T-helper 17 cell (primary cell): ENCODE measurements around the gene B4GALT3. TPM values are rescaled to one million over a fixed set of nuclear protein-coding genes. Genes with fewer than 3 reads are reported as not detected.
A peak's percentile ranks its signal among the peaks of the same experiment; 100 is the strongest.

Experiments
- ATAC-seq: fragments of 150-1000 bp; cut with Tn5 transposase; 2 replicates; pipeline ENCODE4 v1.10.0; 2021; ENCODE audit warnings: mild to moderate bottlenecking, moderate library complexity
- DNase-seq, 3 donors: peaks; one replicate each; pipeline versions ENCODE4 v3.0.0 to v3.0.0-alpha.2; 2020 to 2021
- H3K9me3 ChIP-seq: one replicate; pipeline ENCODE4 v1.7.0; 2013; ENCODE audit warnings: low read length, mild to moderate bottlenecking; ENCODE audit not compliant: control insufficient read depth, poor library complexity, severe bottlenecking
- H3K27ac Mint-ChIP-seq: one replicate; pipeline ENCODE4 v1.8.0; 2022; ENCODE audit warnings: mild to moderate bottlenecking, moderate library complexity, mixed read lengths
- H3K27me3 Mint-ChIP-seq: one replicate; pipeline ENCODE4 v1.8.0; 2022; ENCODE audit warnings: mixed read lengths
- H3K36me3 Mint-ChIP-seq: one replicate; pipeline ENCODE4 v1.8.0; 2022; ENCODE audit warnings: low read depth, mixed read lengths
- H3K4me1 Mint-ChIP-seq: one replicate; pipeline ENCODE4 v1.8.0; 2022; ENCODE audit warnings: mild to moderate bottlenecking, mixed read lengths
- H3K4me3 Mint-ChIP-seq: one replicate; pipeline ENCODE4 v1.8.0; 2022; ENCODE audit warnings: mild to moderate bottlenecking, moderate library complexity, mixed read lengths
- total RNA-seq, 4 donors: library from RNA in 2 of 4; stranded (reverse) in 2 of 4; gene quantifications; one replicate each; pipeline ENCODE4 v1.2.3 and lab custom pipeline; 2022 to 2026

The B4GALT3 gene
- total RNA-seq, 2 donors from 2014 or later = 43.7 to 49.2 TPM

DNA sequence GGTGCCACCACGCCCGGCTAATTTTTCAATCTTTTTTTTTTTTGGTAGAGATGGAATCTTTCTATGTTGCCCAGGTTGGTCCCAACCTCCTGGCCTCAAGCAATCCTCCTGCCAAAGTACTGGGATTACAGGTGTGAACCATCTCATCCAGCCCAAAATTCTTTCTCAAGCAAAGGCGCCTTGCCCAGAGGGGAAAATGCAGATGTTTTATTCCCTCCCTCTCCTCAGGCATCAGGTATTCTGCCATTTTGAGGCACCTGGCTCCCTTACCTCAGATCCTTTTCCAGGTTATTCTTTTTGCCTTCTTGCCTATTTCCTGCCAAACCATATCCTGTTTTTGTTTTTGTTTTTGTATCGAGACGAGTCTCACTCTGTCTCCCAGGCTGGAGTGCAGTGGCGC, 11.1 kb upstream of the B4GALT3 start:
- Mint-ChIP-seq H3K36me3 (no peaks in the 10 kb centered on the region), H3K27me3 (no peaks in the 10 kb centered on the region), H3K4me3 (peak overlapping the region; percentile 28), H3K4me1 (peaks cover 56% of the 10 kb centered on the region), H3K27ac (no peak overlapping the region)
- no peaks in the 10 kb centered on the region for H3K9me3 ChIP-seq
- ATAC-seq (no peak), DNase-seq (no peak)

DNA sequence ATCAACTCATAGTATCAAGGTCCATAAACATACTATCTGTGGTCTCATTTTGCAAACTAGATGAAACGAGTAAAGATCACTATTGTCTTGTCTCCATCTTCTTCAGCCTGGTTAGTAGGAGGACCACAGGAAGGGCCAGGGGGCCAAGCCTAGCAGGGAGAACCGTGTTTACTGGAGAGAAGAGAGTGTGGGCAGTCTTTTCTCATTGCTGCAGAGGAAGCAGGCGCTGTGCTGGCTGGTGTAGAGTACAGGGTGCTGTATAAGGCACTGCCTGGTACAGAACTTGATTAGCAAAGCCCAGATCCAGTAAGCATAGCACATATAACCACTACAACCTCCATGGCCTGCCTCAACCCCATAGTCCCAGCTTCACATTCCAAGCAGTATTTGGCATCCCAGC, 10.0 kb upstream of the B4GALT3 start:
- ATAC-seq (no peak), DNase-seq (no peak)
- Mint-ChIP-seq H3K27me3 (no peaks in the 10 kb centered on the region), H3K4me3 (peak overlapping the region; percentile 73), H3K4me1 (peaks cover 60% of the 10 kb centered on the region), H3K36me3 (no peaks in the 10 kb centered on the region), H3K27ac (peak overlapping the region; percentile 95)
- no peaks in the 10 kb centered on the region for H3K9me3 ChIP-seq

DNA sequence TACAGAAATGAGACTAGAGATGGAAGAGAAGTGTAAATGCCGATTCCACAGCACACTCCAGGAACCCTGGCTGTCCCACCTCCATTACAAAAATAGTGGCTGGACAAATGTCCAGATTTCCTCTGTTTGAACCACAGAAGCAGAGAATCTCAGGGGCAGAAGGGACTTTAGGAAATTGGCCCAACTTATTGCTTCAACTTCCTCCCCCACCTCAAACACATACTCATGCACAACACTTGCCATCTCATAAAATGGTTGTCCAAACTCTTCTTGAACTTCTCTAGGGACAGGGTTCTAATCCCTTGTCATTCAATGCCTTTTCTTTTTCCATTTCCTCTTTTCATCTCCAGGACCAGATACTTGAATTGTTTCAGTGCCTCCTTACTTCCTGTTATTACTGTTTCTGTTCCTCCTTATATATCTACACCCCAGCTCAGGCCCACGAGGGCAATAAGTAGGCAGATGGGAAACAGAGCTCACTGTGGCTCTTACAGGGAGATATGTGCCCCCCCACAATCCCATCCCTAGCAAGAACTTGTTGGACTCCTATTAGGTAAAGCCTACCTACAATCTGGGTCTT, 8.5 kb upstream of the B4GALT3 start:
- Mint-ChIP-seq H3K4me3 (peak overlapping the region; percentile 93), H3K27me3 (no peaks in the 10 kb centered on the region), H3K36me3 (no peaks in the 10 kb centered on the region), H3K4me1 (peaks cover 65% of the 10 kb centered on the region), H3K27ac (peak overlapping the region; percentile 95)
- no peaks in the 10 kb centered on the region for H3K9me3 ChIP-seq
- no peak for DNase-seq
- ATAC-seq = peak; percentile 7

DNA sequence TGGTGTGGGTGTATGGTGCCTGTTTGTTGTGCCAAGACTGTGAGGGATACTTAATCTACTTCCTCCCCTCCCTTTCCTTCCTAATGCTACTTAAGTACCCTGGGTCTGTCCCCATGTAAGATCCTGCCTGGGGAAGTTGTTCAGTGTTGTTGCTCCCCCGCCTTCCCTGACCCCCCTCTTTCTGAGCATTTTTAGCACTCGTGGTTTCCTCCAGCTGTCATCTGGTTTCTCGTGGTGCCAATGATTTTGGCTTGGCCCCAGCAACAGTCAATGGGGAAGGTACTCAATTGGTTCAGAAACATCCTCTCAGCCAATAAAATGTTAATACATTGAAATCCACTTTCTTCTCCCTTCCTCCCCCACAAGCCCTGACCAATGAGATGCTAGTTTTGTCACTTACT, 8.0 kb upstream of the B4GALT3 start:
- ATAC-seq = peak; percentile 87
- Mint-ChIP-seq H3K36me3 (no peaks in the 10 kb centered on the region), H3K4me1 (peaks cover 67% of the 10 kb centered on the region), H3K27me3 (no peaks in the 10 kb centered on the region), H3K27ac (peak overlapping the region; percentile 95), H3K4me3 (peak overlapping the region; percentile 93)
- DNase-seq = peak; percentile 36 to 61 (median 59)
- no peaks in the 10 kb centered on the region for H3K9me3 ChIP-seq

DNA sequence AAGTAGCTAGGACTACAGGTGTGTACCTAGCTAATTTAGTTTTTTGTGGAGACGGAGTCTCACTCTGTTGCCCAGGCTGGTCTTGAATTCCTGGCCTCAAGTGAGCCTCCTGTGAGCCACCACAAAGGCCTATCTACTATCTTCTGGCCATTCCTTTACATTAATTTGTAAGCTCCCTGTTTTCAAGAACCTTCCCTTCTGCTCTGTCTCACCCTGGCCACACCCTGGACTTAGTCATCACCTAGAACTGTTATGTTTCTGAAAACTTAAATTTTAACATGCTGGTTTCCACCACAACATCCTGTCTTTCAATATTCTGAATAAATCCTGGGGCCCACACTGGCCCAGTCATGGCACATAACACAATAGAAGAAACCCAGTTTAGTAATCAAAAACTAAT, 4.9 kb upstream of the B4GALT3 start:
- Mint-ChIP-seq H3K36me3 (peaks cover 1% of the 10 kb centered on the region), H3K4me3 (peak overlapping the region; percentile 88)
- no peak for DNase-seq

DNA sequence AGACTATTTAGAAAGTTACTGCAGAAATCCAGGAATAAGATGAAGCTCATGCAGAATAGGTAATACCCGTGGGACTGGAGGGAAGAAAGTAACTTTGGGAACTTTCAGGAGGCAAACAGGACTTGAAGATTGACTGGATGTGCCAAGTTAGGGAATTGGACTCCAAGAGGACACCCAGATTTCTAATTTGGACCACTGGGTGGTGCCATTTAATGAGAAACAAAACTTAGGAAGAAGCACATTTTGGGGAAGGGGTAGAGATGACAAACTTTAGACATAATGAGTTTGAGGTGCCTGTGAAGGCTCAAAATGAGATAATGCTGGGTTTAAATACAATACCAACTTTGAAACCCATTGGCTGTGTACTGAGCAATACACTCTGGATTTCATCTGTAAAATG, 3.3 kb upstream of the B4GALT3 start:
- Mint-ChIP-seq H3K4me1 (peaks cover 66% of the 10 kb centered on the region), H3K27me3 (no peaks in the 10 kb centered on the region), H3K27ac (peak overlapping the region; percentile 59), H3K36me3 (peaks cover 3% of the 10 kb centered on the region), H3K4me3 (peak overlapping the region; percentile 52)
- ATAC-seq (no peak), DNase-seq (no peak)
- H3K9me3 ChIP-seq = no peaks in the 10 kb centered on the region

More for the DNA sequence above, 4.9 kb upstream of the B4GALT3 start:
- no peaks in the 10 kb centered on the region for H3K9me3 ChIP-seq
- ATAC-seq = peak; percentile 45
- peaks cover 66% of the 10 kb centered on the region for H3K4me1 Mint-ChIP-seq
- H3K27me3 Mint-ChIP-seq = no peaks in the 10 kb centered on the region
- H3K27ac Mint-ChIP-seq = peak overlapping the region; percentile 95

DNA sequence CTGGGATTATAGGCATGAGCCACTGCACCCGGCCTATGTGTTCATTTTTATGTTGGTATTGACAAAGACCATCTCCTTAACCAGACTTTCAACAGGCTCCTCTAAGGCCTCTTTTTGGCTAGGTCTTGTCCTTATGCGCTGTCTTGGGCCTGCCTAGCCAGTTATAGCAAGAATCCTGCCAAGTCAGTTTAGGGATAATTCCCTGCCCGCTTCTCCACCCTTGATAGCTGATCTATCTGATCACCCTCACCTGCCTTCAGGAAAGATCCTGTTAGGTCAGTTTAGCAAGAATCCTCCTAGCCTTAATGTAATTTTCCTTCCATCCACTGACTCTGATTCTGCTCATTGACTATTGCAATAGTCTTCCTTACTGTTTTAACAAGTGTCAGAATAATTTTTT, 2.4 kb upstream of the B4GALT3 start:
- no peaks in the 10 kb centered on the region for H3K9me3 ChIP-seq
- H3K4me3 Mint-ChIP-seq = peak overlapping the region; percentile 28
- H3K27me3 Mint-ChIP-seq = no peaks in the 10 kb centered on the region
- no peak for ATAC-seq
- peaks cover 63% of the 10 kb centered on the region for H3K4me1 Mint-ChIP-seq
- peaks cover 4% of the 10 kb centered on the region for H3K36me3 Mint-ChIP-seq
- no peak for DNase-seq
- H3K27ac Mint-ChIP-seq = peak overlapping the region; percentile 59

DNA sequence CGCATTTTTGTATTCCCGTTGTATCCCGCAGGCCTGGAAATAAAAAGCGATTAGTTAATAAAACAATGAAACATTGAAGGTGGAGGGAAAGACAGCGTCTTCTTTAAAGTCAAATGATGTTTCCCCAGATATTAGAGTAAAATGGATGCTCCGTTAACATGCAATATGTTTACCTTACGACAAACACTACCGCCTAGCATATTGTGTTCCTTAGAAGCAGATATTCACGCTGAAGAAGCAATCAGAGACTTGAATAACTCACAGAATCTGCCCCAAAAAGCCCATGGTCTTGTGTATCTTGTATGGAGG, 583 bp upstream of the B4GALT3 start:
- Mint-ChIP-seq H3K27ac (peak overlapping the region; percentile 93), H3K36me3 (peaks cover 10% of the 10 kb centered on the region), H3K4me3 (peak overlapping the region; percentile 100), H3K27me3 (no peaks in the 10 kb centered on the region), H3K4me1 (peaks cover 57% of the 10 kb centered on the region)
- DNase-seq (no peak), ATAC-seq (no peak)
- H3K9me3 ChIP-seq = no peaks in the 10 kb centered on the region

DNA sequence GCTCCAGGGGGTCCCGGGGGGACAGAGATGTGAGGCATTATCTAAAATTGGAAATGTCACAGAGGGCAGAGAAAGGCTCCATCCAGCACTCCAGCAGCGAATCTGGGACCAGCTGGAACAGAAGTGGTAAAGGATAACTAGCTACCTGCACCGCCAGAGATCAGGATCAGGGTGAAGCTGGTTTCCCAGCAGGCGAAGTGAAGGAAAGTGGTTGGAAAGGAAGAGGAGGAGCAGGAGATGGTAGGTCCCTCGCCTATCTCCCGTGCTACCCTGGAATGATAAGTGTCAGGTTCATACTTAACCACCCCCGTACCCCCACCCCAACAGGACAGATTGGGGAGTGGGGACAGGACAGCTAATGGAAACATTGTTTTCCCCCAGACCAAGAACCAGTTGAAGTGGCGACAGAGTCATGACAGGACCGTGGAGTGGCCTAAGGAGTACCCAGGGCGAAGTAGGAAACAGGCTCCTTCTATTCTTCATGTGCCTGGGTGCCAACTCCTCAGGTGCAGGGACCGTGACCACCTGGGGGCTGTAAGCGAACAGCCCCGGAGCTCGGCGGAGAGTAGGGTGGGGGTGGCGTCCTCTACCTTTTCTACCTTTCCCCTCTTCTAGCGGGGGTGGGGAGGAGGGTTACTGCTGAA, 717 bp downstream of the B4GALT3 start:
- no peaks in the 10 kb centered on the region for H3K27me3 Mint-ChIP-seq
- ATAC-seq = no peak
- peaks cover 10% of the 10 kb centered on the region for H3K36me3 Mint-ChIP-seq
- no peak for DNase-seq
- peak overlapping the region; percentile 100 for H3K4me3 Mint-ChIP-seq
- peak overlapping the region; percentile 93 for H3K27ac Mint-ChIP-seq
- H3K9me3 ChIP-seq = no peaks in the 10 kb centered on the region
- peaks cover 55% of the 10 kb centered on the region for H3K4me1 Mint-ChIP-seq

DNA sequence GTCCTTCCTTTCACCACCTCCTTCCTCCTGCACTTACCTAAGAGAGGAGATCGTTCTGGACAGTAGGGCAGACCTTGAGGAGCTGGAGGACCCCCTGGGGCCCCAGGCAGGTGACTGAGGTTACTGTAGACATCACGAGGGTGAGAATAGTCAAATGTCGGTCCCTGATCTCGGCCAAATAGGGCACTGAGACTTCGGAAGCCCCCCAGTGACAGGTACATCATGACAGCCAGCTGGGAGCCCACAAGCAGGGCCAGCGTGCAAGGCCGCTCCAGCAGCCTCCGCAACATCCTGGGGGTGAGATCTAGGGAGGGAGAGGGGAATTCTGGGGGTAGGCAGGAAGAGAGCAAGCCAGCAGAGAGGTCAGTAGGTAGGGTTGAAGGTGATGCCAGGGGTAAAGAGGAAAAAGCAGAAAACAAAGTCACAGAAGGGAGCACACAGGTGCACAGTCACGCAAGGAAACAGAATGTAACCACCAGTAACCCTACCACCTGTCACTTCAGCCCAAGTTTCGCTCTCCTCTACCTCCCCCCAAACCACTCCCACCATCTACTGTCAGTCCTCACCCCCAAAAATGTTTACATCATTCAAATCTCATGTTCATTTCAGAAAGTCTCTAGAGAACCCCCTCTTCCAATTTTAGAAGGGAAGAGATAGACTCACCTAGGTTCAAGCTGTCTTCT, 1.4 kb downstream of the B4GALT3 start:
- H3K4me1 Mint-ChIP-seq = peaks cover 57% of the 10 kb centered on the region
- no peaks in the 10 kb centered on the region for H3K27me3 Mint-ChIP-seq
- H3K9me3 ChIP-seq = no peaks in the 10 kb centered on the region
- H3K4me3 Mint-ChIP-seq = peak overlapping the region; percentile 100
- DNase-seq = no peak
- H3K36me3 Mint-ChIP-seq = peaks cover 12% of the 10 kb centered on the region
- peak overlapping the region; percentile 93 for H3K27ac Mint-ChIP-seq
- ATAC-seq = no peak

DNA sequence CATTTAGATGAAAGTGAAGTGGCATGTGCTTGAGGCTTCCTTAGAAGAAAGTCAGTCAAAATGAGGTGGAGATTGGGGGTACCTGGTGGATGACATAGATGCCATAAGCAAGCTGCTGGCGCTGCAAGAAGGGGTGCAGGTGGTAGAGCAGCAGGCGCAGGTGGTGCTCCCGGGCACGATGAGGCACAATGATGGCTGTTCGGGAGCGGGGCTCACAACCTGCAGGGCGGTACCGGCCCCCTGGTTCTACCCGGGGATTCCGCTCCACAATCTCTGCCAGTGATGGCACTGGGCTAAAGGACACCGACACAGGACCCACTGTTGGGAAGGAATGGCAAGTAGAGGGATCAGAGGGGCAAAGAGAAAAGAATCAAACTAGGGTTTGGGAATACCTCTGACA, 2.4 kb downstream of the B4GALT3 start:
- ATAC-seq (no peak), DNase-seq (no peak)
- Mint-ChIP-seq H3K4me1 (peaks cover 51% of the 10 kb centered on the region), H3K27me3 (no peaks in the 10 kb centered on the region), H3K27ac (peak overlapping the region; percentile 93), H3K36me3 (peaks cover 12% of the 10 kb centered on the region), H3K4me3 (no peak overlapping the region)
- H3K9me3 ChIP-seq = no peaks in the 10 kb centered on the region

DNA sequence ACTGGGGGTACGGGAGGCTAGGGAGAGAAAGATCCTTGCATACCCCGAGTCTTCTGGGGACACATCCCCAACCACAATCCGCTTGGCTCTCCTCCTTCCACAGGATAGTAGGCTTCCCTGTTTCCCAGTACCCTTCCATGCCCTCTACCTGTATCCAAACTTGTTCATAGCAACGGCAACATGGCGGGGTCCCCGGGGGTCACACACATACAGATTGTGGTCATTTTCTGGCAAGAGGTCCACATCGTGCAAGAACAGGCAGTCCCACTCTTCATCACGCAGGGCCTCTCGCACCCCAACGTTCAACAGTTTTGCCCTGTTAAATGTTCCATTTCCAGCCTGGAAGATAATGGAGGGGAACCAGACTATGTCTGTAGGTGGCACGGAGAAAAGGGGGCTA, 3.6 kb downstream of the B4GALT3 start:
- H3K36me3 Mint-ChIP-seq = peaks cover 12% of the 10 kb centered on the region
- no peak for ATAC-seq

DNA sequence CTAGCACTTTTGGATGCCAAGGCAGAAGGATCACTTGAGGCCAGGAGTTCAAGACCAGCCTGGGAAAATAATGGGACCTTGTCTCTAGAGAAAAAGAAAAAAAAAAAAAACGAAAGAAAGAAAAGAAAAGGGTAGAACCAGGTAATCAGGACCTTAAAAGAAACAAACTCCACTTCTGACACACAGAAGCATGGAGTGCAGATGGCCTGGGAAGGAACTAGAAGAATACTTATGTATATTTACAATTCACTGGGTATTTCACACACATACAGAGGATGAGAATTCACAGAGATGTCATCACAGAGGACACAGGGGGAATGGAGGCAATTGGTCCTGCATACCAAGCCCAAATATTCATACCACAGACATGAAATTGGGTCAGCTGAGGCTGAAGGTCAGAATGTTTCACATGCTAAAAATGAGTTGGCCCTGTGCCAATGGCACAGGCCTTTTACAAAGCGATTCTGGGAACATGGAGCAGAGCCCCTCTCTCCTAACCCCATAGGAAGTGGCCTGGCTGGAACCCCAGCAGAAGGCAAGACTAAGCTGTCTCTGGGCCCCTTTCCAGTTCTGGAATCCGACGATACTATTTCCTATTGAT, 4.4 kb downstream of the B4GALT3 start:
- no peak for DNase-seq
- Mint-ChIP-seq H3K4me1 (peaks cover 52% of the 10 kb centered on the region), H3K27me3 (no peaks in the 10 kb centered on the region), H3K36me3 (peaks cover 12% of the 10 kb centered on the region), H3K4me3 (no peak overlapping the region), H3K27ac (peak overlapping the region; percentile 87)
- ATAC-seq = no peak
- H3K9me3 ChIP-seq = no peaks in the 10 kb centered on the region

More for the DNA sequence above, 3.6 kb downstream of the B4GALT3 start:
- no peak overlapping the region for H3K4me3 Mint-ChIP-seq
- no peaks in the 10 kb centered on the region for H3K9me3 ChIP-seq
- peak overlapping the region; percentile 87 for H3K27ac Mint-ChIP-seq
- H3K27me3 Mint-ChIP-seq = no peaks in the 10 kb centered on the region
- DNase-seq = no peak
- H3K4me1 Mint-ChIP-seq = peaks cover 50% of the 10 kb centered on the region
